GM03348 (cell line): ENCODE data around the gene ALG1L2.
A peak's percentile ranks its signal among the peaks of the same experiment; 100 is the strongest.
"Not testable (repeated sequence)": the region's sequence is repeated elsewhere in the genome, so short reads cannot be mapped to it uniquely, and the experiment has no call there.

Experiments used
- DNase-seq: peaks from one replicate; pipeline ENCODE4 v3.0.0; 2012; ENCODE audit warnings: low spot score

Gene ALG1L2, protein sequence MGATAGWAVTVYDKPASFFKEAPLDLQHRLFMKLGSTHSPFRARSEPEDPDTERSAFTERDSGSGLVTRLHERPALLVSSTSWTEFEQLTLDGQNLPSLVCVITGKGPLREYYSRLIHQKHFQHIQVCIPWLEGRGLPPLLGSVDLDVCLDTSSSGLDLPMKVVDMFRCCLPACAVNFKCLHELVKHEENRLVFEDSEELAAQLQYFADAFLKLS

DNA sequence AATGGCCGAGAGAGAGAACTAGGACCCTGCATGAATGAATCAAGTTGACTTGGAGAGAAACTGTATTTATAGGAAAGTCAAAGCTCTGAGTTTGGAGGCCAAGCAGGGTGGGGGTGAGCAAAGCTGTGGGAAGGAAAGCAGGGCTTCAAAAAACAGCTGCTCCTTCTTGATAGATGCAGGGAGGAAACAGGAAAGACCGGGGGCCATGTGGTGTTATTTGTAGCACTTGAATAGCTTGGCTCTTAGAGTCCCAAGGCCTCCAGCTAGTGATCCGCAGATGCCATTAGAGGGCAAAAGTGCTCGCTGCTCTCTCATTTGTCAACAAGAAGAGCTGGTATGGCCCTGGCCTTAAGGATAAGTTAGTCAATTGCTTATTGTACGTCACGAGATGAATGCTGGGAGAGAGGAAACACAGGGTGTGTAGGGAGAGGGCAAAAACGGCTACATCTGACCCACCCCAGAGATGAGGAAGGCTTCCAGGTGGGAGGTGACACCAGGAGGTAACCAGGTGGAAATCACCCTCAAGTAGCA is at the start of gene ALG1L2:
Gene ALG1L2 (plus strand): TSS at position 481 of the 531 bp plus-strand sequence. CDS start 186 bp downstream, outside the sequence.
- DNase-seq: no peak

DNA sequence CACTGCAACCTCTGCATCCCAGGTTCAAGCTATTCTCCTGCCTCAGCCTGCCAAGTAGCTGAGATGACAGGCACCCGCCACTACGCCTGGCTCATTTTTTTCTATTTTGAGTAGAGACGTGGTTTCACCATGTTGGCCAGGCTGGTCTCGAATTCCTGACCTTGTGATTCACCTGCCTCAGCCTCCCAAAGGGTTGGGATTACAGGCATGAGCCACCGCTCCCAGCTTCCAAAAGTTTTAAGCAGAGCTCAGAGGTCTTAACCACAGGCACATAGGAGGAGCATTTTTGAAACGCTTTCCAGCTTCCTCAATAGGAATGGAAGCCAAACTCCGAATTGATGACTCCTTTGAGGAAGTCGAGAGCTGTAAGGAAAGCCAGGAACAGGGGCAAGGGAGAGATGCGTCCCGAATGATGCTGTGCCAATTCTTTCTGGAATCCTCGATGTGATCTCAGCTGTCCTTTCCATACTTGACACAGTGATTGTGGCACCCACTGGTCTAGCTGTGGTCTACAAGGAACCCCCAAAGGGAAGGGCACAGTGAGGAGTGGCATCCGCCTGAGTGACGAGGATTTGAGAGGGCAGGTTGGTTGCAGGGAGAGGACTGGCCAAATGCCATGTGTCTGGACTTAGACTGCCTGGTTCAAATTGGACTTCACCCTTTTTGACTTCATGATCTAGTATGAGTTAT is 44.4 kb upstream of the ALG1L2 start:
- not testable (repeated sequence) for DNase-seq

DNA sequence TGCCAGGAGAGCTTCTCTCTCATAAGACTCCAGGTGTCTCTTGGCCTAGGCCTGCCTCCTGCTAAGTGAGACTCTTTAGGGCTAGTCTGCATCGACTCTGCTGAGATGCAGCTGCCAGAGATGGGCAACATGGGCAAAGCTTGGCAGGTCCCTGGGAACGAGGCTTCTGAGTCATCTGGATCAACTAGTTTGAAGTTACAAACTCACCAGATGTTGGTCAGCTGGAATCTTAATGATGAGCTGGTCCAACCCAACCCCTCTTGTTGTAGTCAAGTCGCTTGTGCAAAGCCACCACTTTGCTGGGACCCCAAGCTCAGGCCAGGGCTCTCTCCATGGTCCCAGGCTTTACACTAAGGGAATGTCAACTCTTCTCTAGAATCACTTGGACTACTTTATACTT is 38.9 kb upstream of the ALG1L2 start:
- DNase-seq: peak; percentile 13

DNA sequence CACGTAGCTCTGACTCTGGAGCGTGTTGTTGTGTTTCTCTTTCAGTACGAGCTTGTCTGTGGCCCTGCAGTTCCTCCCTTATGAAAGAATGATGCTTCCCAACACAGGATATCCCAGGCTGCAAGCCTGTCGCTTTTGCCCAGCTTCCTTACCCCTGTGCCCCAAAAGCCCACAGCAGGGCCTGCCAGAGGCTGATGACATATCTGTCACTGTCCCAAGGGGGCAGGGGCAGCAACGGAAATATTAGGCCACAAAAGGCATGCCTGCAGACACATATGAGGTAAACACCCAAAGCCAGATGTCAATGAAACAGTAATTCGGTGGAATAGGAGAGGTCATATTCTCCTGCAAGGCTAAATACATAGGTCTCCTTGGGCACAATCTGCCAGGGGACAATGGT is 38.0 kb upstream of the ALG1L2 start:
- not testable (repeated sequence) for DNase-seq

DNA sequence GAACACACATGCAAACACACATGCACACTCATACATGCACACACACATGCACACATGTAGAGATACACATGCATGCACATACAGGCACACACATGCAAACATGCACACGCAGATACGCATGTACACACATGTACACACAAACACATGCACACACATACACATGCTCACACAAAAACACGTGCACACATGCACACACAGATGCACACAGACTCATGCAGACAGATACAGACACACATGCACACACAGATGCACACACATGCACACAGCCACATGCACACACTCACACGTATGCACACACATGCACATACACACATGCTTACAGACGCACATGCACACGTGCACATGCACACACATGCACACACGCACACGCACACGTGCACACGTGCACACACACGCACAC is 37.3 kb upstream of the ALG1L2 start:
- no peak for DNase-seq

DNA sequence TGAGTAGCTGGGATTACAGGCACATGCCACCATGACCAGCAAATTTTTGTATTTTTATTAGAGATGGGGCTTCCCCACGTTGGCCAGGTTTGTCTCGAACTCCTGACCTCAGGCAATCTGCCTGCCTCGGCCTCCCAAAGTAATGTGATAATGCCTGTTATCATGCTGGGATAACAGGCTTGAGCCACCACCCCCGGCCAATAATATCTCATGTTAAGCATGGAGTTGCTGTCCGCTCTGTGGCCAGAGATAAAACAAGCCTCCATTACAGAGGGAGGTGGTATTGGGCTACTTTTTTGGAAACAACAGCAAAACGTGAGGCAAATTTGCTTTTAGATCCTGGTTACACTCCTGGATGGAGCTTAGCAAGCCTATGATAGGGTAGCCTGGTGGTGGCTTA is 32.9 kb upstream of the ALG1L2 start:
- DNase-seq: no peak

DNA sequence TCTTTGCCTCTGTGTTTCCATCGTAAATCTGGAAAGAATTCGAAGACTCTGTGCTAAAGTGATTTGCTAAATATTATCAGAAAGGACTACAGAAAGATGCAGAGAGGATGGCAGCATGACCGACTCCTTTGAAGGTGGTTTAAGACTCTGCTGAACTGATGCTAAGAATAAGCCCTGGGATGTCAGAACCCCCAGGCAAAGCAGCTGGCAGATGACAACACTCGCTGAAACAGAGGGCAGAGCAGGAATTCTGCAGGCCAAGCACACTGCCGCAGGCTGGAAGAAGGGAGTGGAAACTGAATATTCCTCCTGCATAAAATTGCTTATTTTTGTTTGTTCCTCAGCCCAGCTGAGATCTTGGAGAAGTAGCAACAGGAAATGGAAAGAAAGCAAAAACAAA is 29.3 kb upstream of the ALG1L2 start:
- not testable (repeated sequence) for DNase-seq

DNA sequence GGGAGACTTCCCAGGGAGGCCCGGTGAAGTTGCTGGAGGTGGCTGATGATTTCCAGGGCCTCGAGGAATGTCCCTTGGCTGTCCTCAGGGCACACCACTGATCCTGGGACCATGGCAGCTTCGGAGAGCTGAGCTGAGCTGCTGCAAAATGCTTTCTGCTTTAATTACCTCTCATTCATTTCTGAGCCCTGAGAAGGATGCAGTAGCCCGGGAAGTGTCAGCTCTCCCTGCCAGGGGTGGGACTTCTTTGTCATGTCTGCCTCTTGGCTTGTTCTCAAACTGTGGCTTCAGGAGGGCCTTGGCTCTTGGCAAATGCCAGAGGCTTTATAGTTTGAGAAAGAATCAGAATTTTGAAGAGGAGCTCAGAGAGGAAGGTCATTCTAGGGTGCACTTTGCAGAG is 28.7 kb upstream of the ALG1L2 start:
- DNase-seq: not testable (repeated sequence)

DNA sequence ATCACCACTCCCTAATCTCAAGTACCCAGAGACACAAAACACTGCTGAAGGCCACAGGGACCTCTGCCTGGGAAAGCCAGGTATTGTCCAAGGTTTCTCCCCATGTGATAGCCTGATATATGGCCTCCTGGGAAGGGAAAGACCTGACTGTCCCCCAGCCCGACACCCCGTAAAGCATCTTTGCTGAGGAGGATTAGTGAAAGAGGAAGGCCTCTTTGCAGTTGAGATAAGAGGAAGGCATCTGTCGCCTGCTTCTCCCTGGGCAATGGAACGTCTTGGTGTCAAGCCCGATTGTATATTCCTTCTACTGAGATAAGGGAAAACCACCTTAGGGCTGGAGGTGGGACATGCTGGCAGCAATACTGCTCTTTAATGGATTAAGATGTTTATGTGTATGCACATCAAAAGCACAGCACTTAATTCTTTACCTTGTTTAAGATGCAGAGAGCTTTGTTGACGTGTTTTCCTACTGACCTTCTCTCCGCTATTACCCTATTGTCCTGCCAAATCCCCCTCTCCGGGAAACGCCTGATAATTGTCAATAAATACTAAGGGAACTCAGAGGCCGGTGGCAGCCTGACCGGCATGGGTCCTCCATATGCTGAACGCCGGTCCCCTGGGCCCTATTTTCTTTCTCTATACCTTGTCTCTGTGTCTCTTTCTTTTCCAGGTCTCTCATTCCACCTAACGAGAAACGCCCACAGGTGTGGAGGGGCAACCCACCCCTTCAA is 23.9 kb upstream of the ALG1L2 start:
- not testable (repeated sequence) for DNase-seq

DNA sequence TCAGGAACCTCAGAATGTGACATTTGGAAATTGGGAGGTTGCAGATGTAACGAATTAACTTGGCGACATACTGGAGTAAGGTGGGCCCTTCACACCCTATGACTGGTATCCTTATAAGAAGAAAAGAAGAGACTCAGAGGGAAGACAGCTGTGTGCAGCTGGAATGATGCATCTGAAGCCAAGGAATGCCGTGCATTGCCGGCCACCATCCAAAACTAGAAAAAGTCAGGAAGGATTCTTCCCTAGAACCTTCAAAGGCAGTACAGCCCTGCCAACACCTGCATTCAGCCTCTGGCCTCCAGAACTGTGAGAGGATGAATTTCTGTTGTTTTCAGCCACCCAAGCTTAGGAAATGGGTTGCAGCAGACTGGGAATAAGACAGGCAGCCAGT is 23.4 kb upstream of the ALG1L2 start:
- not testable (repeated sequence) for DNase-seq

DNA sequence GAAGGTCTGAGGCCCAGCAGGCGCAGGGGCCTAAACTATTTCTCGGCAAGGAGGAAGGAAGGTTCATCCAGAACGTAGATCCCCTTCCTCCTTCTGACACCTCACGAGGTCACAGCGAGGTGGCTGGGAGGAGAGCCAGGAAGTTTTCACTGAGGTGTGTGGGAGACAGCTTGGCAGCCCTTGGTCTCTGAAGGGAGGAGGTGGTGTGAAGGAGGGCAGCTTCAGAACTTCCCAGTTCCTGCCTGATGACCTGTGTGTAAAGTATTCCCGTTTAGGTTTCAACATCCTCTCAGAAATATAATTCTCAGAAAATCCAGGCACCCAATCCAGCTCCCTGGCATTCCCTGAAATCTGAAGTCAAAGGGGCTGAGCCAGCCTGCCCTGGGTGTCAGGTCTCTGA is 22.9 kb upstream of the ALG1L2 start:
- DNase-seq: not testable (repeated sequence)

DNA sequence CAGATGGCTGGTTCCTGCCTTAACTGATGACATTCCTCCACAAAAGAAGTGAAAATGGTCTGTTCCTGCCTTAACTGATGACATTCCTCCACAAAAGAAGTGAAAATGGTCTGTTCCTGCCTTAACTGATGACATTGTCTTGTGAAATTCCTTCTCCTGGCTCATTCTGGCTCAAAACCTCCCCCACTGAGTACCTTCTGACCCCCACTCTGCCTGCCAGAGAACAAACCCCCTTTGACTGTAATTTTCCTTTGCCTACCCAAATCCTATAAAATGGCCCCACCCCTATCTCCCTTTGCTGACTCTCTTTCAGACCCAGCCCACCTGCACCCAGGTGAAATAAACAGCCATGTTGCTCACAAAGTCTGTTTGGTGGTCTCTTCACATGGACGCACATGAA is 22.5 kb upstream of the ALG1L2 start:
- DNase-seq: not testable (repeated sequence)

DNA sequence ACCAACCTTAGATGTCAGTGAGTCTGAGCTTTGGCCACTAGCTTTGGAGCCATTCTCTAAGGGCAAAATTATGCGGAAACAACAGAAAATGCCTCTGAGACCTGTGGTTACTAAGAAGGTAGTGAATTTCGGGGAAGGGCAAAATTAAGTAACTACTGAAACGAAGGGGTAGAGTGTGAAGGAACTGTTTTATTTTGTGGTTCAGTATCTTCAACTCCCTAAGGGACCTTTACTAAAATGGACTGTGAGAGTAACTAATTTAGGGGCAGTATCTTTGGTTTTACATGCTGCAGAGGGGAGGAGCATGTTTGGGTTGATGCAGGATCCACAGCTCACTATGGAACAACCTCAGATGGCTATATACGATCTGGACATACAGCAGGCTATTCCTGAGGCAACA is 8.0 kb upstream of the ALG1L2 start:
- no peak for DNase-seq

DNA sequence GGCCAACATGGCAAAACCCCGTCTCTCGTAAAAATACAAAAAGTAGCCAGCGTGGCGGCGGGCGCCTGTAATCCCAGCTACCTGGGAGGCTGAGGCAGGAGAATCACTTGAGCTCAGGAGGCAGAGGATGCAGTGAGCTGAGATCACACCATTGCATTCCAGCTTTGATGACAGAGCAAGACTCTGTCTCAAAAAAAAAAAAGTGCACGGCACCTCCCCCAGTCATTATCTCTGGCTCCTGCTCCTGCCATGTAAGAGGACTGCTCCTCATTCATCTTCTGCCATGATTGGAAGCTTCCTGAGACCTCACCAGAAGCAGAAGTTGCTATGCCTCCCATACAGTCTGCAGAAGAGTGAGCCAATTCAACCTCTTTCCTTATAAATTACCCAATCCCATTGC is 4.0 kb upstream of the ALG1L2 start:
- no peak for DNase-seq

DNA sequence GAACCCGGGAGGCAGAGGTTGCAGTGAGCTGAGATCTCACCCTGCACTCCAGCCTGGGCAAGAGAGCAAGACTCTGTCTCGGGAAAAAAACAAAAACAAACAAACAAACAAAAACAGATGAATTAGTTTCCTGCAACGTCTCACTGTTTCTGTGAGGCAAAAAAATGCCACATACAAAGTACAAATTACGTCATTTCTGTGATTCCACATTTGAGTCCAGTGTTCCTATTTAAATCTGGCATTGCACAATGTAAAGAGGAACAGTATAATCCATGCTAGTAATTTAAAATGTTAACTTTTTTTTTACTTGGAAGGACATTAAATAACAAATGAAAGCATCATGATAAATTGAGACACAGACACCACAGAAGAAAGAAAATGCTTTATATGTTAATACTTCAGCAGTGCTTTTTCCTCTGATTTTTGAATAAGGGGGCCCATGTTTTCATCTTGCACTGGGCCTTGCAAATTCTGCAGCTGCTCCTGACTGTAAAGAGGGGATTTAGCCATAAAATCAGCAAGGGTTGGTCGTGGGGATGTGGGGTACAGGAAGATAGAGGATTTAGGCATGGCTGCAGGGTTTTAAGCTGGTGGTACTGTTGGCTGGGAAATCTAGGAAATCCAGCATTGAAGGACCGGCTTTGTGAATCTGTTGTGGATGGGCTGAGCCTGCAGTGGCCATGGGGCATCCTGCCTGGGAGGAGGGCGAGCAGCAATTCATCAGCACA is 1.9 kb downstream of the ALG1L2 start:
- not testable (repeated sequence) for DNase-seq

DNA sequence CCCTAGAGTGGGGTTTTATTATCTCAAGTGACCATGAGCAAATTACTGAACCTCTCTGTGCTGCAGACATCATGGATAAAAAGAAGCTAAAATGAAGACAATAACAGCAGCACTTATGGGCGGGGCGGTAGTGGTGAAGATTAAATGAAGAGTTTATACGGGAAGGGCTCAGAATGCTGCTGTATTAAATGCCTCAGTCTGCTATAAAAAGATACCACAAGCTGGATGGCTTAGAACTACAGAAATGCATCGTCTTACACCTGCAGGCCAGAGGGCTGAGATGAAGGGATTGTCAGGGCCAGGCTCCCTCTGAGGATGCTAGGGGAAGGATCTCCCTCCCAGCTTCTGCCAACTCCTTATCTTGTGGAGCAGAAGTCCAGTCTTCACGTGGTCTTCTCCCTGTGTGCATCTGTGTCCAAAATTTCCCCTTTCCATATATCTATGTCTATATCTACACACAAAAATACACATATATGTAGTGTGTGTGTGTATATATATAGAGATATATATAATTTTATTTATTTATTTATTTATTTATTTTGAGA is 2.9 kb downstream of the ALG1L2 start:
- no peak for DNase-seq

DNA sequence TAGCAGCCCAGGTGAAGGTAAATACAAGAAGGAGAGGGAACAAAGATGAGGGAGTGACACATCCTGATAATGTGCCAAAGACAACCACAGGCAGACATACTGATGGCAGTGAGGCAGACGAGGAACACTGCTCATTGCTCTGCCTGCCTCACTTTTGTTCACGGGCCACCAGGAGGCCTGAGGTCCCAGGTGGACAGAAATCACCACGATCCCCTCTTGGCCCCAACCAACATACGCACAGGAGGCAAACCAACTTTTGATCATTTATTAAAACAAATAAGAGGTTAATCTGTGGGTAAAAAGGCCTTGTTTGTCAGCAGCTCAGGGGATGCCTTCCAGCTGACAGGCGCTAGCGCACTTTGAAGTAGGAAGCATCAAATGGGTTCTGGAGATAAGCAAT is 4.2 kb downstream of the ALG1L2 start:
- DNase-seq: no peak

DNA sequence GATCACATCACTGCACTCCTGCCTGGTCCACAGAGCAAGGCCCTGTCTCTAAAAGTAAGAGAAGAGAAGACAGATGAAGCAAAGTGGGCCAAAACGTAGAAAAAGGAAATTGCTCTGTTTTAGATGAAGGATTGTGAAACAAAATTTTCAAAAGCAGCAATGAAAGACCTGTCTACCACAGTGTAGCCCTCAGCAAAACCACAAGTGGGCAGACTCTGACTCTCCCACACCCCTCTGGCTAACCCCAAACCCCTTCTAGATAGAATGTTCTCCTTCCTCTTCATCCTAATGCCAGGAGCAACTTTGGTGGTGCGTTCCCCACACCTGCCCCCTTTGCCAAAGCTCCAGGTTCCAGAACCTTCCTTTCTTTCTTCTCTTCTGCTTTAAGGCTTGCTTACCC is 5.0 kb downstream of the ALG1L2 start:
- DNase-seq: not testable (repeated sequence)

DNA sequence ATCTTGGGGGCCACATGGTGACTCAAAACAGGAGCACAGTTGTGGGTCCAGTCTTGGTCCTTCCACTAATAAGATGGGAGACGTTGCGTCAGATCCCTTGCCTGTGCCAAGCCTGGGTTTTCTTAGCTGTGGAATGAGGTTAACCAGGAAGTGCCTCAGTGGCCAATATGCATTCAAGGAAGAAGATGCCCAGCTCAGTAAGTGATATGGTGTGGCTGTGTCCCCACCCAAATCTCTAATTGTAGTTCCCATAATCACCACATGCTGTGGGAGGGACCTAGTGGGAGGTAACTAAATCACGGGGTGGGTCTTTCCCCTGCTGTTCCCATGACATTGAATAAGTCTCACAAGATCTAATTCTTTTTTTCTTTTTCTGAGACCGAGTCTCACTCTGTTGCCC is 6.4 kb downstream of the ALG1L2 start:
- no peak for DNase-seq

DNA sequence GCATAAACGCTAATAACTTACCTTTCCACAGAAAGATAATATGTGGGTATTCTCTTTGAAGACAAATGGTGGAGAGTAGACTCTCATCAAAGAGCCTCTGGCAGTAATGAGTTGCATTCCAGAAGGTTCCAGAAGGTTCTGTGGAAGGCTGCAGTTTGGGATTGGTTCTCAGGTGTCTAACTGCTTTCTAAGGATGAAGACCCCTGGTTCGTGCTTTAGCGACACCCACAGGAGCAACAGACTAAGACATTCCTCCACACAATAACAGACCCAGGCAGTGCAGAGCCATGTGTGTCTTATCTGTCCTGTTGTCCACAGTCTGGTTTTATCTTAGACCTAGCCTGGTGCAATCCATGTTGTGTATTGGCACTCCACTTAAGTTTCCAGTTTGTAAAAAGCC is 9.1 kb downstream of the ALG1L2 start:
- DNase-seq: not testable (repeated sequence)

DNA sequence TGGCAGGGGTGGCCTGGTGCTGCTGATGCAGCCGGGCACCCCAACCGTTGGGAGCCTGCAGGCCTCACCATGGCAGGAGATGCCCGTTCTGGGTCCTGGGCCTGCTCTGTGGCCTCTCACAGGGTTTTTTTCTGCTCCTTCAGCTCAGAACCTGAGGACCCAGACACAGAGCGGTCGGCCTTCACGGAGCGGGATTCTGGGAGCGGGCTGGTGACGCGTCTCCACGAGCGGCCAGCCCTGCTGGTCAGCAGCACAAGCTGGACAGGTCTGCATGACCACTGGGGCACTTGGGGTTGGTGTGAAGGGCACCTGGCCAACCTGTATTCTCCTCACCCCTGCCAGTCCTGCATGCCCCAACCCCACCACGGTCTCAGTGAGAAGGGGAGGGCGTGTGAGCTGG is 10.3 kb downstream of the ALG1L2 start:
- DNase-seq: no peak
